ENCODE data around the gene BLNK. TPM values are rescaled to one million over a fixed set of nuclear protein-coding genes. Genes with fewer than 3 reads are reported as not detected.

Gene BLNK
- polyA plus RNA-seq, 1 of the 3 experiments (the other 2 are of a cell fraction) = not detected

DNA sequence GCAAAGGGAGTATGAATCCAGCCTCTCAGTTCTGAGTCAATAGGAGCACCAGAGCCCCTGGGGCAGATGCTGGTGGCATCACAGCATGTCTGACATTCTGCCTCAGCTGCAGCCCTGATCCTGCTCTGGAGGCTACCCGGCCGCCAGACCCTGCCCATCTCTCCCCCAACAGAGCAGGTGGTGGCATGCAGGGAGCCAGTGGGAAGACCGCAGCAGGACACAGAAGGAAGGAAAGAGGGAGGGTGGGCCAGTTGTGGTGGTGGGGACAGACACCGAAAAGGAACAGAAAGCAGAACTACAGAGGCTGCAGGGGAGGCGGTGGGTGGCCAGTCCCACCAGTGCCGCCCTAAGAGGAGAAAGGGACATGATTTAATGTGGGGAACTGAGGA, 35.3 kb downstream of the BLNK start:
- no peak overlapping the region for H3K4me2 ChIP-seq
- H3F3A ChIP-seq (replicated peaks; ENCODE audit: insufficient read depth) = no peaks in the 10 kb centered on the region
- peaks cover 4% of the 10 kb centered on the region; the same call in 1 of the 2 replicates for H3K27me3 ChIP-seq (ENCODE audit: insufficient read depth)
- ChIA-PET CTCF (no interaction called here), POLR2A (no interaction called here)
- no peaks in the 10 kb centered on the region for H3K9me3 ChIP-seq
- no peaks in the 10 kb centered on the region for H3K79me2 ChIP-seq (ENCODE audit: insufficient read depth)
- no peaks in the 10 kb centered on the region for H4K20me1 ChIP-seq (ENCODE audit: insufficient read depth)
- 52% methylated on average over 6 of the region's 6 CpGs for WGBS (ENCODE audit: low lambda C conversion rate)
- H2AFZ ChIP-seq (ENCODE audit: low read depth) = no peak overlapping the region
- no peaks in the 10 kb centered on the region for H3K9me2 ChIP-seq
- no peak overlapping the region for H3K4me3 ChIP-seq (ENCODE audit: low read depth in 2 of 2, low read length in 1 of 2)
- H3K4me1 ChIP-seq (ENCODE audit: control insufficient read depth in 1 of 2, insufficient read depth in 2 of 2, low read depth in 1 of 2, low read length in 1 of 2) = no peaks in the 10 kb centered on the region; a peak in 1 of 4 replicates
- no peak overlapping the region for H3K27ac ChIP-seq (ENCODE audit: low read depth in 2 of 2, low read length in 1 of 2)
- TF ChIP-seq FOXM1 (IDR thresholded peaks at IDR 0.05; ENCODE audit: low read depth) = no peak
- TF ChIP-seq, protein P1, sequence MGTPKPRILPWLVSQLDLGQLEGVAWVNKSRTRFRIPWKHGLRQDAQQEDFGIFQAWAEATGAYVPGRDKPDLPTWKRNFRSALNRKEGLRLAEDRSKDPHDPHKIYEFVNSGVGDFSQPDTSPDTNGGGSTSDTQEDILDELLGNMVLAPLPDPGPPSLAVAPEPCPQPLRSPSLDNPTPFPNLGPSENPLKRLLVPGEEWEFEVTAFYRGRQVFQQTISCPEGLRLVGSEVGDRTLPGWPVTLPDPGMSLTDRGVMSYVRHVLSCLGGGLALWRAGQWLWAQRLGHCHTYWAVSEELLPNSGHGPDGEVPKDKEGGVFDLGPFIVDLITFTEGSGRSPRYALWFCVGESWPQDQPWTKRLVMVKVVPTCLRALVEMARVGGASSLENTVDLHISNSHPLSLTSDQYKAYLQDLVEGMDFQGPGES (IDR thresholded peaks at IDR 0.05; ENCODE audit: low read depth, low read length) = no peak
- TF ChIP-seq SMC3 (IDR thresholded peaks at IDR 0.05; ENCODE audit: low read depth, low read length) = no peak
- no peak for TF ChIP-seq POLR2AphosphoS5 (IDR thresholded peaks at IDR 0.05; ENCODE audit: low read depth, low read length)
- TF ChIP-seq EP300 (IDR thresholded peaks at IDR 0.05; ENCODE audit: borderline replicate concordance in 1 of 2, low read depth in 1 of 2, low read length in 1 of 2) = no peak
- no peak for TF ChIP-seq TAF1 (IDR thresholded peaks at IDR 0.05; ENCODE audit: borderline replicate concordance, low read depth, low read length)
- TF ChIP-seq CHD2 (IDR thresholded peaks at IDR 0.05; ENCODE audit: low read length, partially characterized antibody) = no peak
- TF ChIP-seq TEAD4 (IDR thresholded peaks at IDR 0.05; ENCODE audit: borderline replicate concordance, insufficient read depth) = no peak
- TF ChIP-seq GATA2 (CRISPR knock-in tag; IDR thresholded peaks at IDR 0.05) = no peak
- TF ChIP-seq, protein P2, sequence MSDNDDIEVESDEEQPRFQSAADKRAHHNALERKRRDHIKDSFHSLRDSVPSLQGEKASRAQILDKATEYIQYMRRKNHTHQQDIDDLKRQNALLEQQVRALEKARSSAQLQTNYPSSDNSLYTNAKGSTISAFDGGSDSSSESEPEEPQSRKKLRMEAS (IDR thresholded peaks at IDR 0.05; ENCODE audit: low read depth) = no peak
- TF ChIP-seq FOSL2 (IDR thresholded peaks at IDR 0.05; ENCODE audit: borderline replicate concordance, low read depth) = no peak
- no peak for TF ChIP-seq EZH2phosphoT487 (IDR thresholded peaks at IDR 0.05; ENCODE audit: borderline replicate concordance, low read depth)
- TF ChIP-seq, protein P3, sequence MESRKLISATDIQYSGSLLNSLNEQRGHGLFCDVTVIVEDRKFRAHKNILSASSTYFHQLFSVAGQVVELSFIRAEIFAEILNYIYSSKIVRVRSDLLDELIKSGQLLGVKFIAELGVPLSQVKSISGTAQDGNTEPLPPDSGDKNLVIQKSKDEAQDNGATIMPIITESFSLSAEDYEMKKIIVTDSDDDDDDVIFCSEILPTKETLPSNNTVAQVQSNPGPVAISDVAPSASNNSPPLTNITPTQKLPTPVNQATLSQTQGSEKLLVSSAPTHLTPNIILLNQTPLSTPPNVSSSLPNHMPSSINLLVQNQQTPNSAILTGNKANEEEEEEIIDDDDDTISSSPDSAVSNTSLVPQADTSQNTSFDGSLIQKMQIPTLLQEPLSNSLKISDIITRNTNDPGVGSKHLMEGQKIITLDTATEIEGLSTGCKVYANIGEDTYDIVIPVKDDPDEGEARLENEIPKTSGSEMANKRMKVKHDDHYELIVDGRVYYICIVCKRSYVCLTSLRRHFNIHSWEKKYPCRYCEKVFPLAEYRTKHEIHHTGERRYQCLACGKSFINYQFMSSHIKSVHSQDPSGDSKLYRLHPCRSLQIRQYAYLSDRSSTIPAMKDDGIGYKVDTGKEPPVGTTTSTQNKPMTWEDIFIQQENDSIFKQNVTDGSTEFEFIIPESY (IDR thresholded peaks at IDR 0.05; ENCODE audit: borderline replicate concordance, low read depth) = no peak
- no peak for TF ChIP-seq GABPA (IDR thresholded peaks at IDR 0.05; ENCODE audit: low read depth)
- TF ChIP-seq, protein P4, sequence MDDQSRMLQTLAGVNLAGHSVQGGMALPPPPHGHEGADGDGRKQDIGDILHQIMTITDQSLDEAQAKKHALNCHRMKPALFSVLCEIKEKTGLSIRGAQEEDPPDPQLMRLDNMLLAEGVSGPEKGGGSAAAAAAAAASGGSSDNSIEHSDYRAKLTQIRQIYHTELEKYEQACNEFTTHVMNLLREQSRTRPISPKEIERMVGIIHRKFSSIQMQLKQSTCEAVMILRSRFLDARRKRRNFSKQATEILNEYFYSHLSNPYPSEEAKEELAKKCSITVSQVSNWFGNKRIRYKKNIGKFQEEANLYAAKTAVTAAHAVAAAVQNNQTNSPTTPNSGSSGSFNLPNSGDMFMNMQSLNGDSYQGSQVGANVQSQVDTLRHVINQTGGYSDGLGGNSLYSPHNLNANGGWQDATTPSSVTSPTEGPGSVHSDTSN (IDR thresholded peaks at IDR 0.05) = no peak
- TF ChIP-seq RFX5 (IDR thresholded peaks at IDR 0.05; ENCODE audit: low read length) = no peak
- TF ChIP-seq MEF2A (IDR thresholded peaks at IDR 0.05; ENCODE audit: borderline replicate concordance, low read depth) = no peak
- TF ChIP-seq RXRA (IDR thresholded peaks at IDR 0.05; ENCODE audit: borderline replicate concordance, low read depth) = no peak
- TF ChIP-seq JUND (IDR thresholded peaks at IDR 0.05) = no peak
- TF ChIP-seq, protein P5, sequence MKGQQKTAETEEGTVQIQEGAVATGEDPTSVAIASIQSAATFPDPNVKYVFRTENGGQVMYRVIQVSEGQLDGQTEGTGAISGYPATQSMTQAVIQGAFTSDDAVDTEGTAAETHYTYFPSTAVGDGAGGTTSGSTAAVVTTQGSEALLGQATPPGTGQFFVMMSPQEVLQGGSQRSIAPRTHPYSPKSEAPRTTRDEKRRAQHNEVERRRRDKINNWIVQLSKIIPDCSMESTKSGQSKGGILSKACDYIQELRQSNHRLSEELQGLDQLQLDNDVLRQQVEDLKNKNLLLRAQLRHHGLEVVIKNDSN (IDR thresholded peaks at IDR 0.05; ENCODE audit: borderline replicate concordance, low read depth) = no peak
- no peak for DNase-seq
- no peak overlapping the region for H3K9ac ChIP-seq
- H3K36me3 ChIP-seq (replicated peaks in 1 of 2; ENCODE audit: control insufficient read depth in 1 of 2, insufficient read depth in 2 of 2, low read length in 1 of 2) = no peaks in the 10 kb centered on the region

All from SK-N-SH (cell line).